IMR-90 (cell line): ENCODE measurements around the gene TIGAR. TPM values are rescaled to one million over a fixed set of nuclear protein-coding genes. Genes with fewer than 3 reads are reported as not detected.
A peak's percentile ranks its signal among the peaks of the same experiment; 100 is the strongest.

Experiments used
- ATAC-seq: fragments of 200-7000 bp; cut with Tn5 transposase; 2 replicates; pipeline ENCODE4 v1.9.1; 2020; ENCODE audit warnings: low read depth, mild to moderate bottlenecking, moderate library complexity
- BruUV-seq: library from RNA; stranded (reverse); fragments of 400-500 nt; replicated peaks from 2 replicates; lab custom pipeline; 2021; lab: Mats Ljungman, UMichigan
- CTCF ChIA-PET: fragments of 300-600 bp; formaldehyde crosslinking; extraction: SDS; loops from one replicate; lab custom pipeline; 2021; ENCODE audit warnings: antibody characterized with exemption; lab: Yijun Ruan, JAX
- POLR2A ChIA-PET: fragments of 300-600 bp; sonication (Branson Sonifier 250); formaldehyde crosslinking; loops from one replicate; lab custom pipeline; 2022; ENCODE audit warnings: antibody characterized with exemption; ENCODE audit not compliant: unreplicated experiment; lab: Charles Lee
- DNase-seq: peaks from one replicate; pipeline ENCODE4 v3.0.0; 2013
- H2AFZ ChIP-seq: replicated peaks from 2 replicates; pipeline ENCODE3; 2013; ENCODE audit warnings: low read length, mild to moderate bottlenecking; ENCODE audit not compliant: poor library complexity
- H2AK5ac ChIP-seq: 2 replicates; pipeline ENCODE4 v1.6.1; 2013; ENCODE audit warnings: low read depth, low read length, inconsistent platforms
- H2AK9ac ChIP-seq: replicated peaks from 2 replicates; pipeline ENCODE3; 2013; ENCODE audit warnings: mild to moderate bottlenecking, low read depth, low read length, moderate library complexity; ENCODE audit not compliant: poor library complexity
- H2BK120ac ChIP-seq: 2 replicates; pipeline ENCODE4 v1.6.1; 2013; ENCODE audit warnings: low read depth, low read length, inconsistent platforms
- H2BK15ac ChIP-seq: 3 replicates; pipeline ENCODE4 v1.6.1; 2013; ENCODE audit warnings: low read depth, low read length, inconsistent platforms
- H2BK20ac ChIP-seq: 2 replicates; pipeline ENCODE4 v1.6.1; 2013; ENCODE audit warnings: low read depth, mild to moderate bottlenecking, inconsistent platforms, low read length, moderate library complexity
- H2BK5ac ChIP-seq: 2 replicates; pipeline ENCODE4 v1.6.1; 2013; ENCODE audit warnings: mild to moderate bottlenecking, low read depth, low read length, inconsistent platforms; ENCODE audit not compliant: poor library complexity, severe bottlenecking
- H3K14ac ChIP-seq: replicated peaks from 2 replicates; pipeline ENCODE4 v1.6.1; 2013; ENCODE audit warnings: low read depth, low read length, inconsistent platforms
- H3K18ac ChIP-seq: 2 replicates; pipeline ENCODE4 v1.6.1; 2013; ENCODE audit warnings: low read depth, low read length, control low read depth
- H3K23ac ChIP-seq: 2 replicates; pipeline ENCODE4 v1.6.1; 2013; ENCODE audit warnings: low read depth, low read length, inconsistent platforms
- H3K27ac ChIP-seq: 2 replicates; pipeline ENCODE4 v1.5.1; 2013; ENCODE audit warnings: mild to moderate bottlenecking, control low read depth, low read length; ENCODE audit not compliant: insufficient read depth
- H3K27me3 ChIP-seq: 2 replicates; pipeline ENCODE4 v1.6.1; 2013; ENCODE audit warnings: low read length; ENCODE audit not compliant: control insufficient read depth, insufficient read depth
- H3K36me3 ChIP-seq: 2 replicates; pipeline ENCODE4 v1.6.1; 2013; ENCODE audit warnings: low read length, mixed read lengths; ENCODE audit not compliant: control insufficient read depth, insufficient read depth
- H3K4ac ChIP-seq: 2 replicates; pipeline ENCODE4 v1.6.1; 2013; ENCODE audit warnings: low read depth, low read length, inconsistent platforms
- H3K4me1 ChIP-seq: 2 replicates; pipeline ENCODE4 v1.6.1; 2013; ENCODE audit warnings: low read length, mixed read lengths; ENCODE audit not compliant: control insufficient read depth, insufficient read depth
- H3K4me2 ChIP-seq: 2 replicates; pipeline ENCODE4 v1.6.1; 2013; ENCODE audit warnings: low read depth, mild to moderate bottlenecking, control low read depth, low read length, moderate library complexity
- H3K4me3 ChIP-seq: 2 replicates; pipeline ENCODE4 v1.5.1; 2013; ENCODE audit warnings: low read depth, mild to moderate bottlenecking, control low read depth, low read length, moderate library complexity; ENCODE audit not compliant: insufficient read depth
- H3K56ac ChIP-seq: 2 replicates; pipeline ENCODE4 v1.6.1; 2013; ENCODE audit warnings: low read length, inconsistent platforms; ENCODE audit not compliant: insufficient read depth; ENCODE audit errors: extremely low read depth
- H3K79me1 ChIP-seq, 2 experiments: 2 replicates each; pipeline ENCODE4 v1.6.1; 2013; ENCODE audit warnings: low read length in 2 of 2, inconsistent platforms in 1 of 2, low read depth in 1 of 2
- H3K9ac ChIP-seq: 2 replicates; pipeline ENCODE4 v1.6.1; 2013; ENCODE audit warnings: low read depth, low read length, control low read depth
- H3K9me1 ChIP-seq: 2 replicates; pipeline ENCODE4 v1.6.1; 2013; ENCODE audit warnings: low read length, inconsistent platforms; ENCODE audit not compliant: insufficient read depth
- H3K9me3 ChIP-seq: 2 replicates; pipeline ENCODE4 v1.6.1; 2013; ENCODE audit warnings: low read length; ENCODE audit not compliant: control insufficient read depth, insufficient read depth
- H4K20me1 ChIP-seq: 2 replicates; pipeline ENCODE4 v1.6.1; 2013; ENCODE audit warnings: low read length, inconsistent platforms; ENCODE audit not compliant: insufficient read depth
- H4K5ac ChIP-seq: 2 replicates; pipeline ENCODE4 v1.6.1; 2013; ENCODE audit warnings: mild to moderate bottlenecking, low read depth, low read length, control low read depth
- H4K8ac ChIP-seq, 2 experiments: 2 replicates each; pipeline ENCODE4 v1.6.1; 2013; ENCODE audit warnings: low read depth in 2 of 2, low read length in 2 of 2, control low read depth in 1 of 2, inconsistent platforms in 1 of 2
- H4K91ac ChIP-seq: 2 replicates; pipeline ENCODE4 v1.6.1; 2013; ENCODE audit warnings: low read depth, low read length, inconsistent platforms; ENCODE audit not compliant: insufficient read depth
- FOS ChIP-seq: fragments of 150-350 bp; IDR thresholded peaks from 2 replicates; pipeline ENCODE4 v1.6.1; 2016; ENCODE audit warnings: low read depth, low read length
- MAZ ChIP-seq: IDR thresholded peaks from 2 replicates; pipeline ENCODE4 v1.6.1; 2012; ENCODE audit warnings: low read depth, mild to moderate bottlenecking, low read length, improper control_type of control experiment, moderate library complexity, borderline replicate concordance
- MXI1 ChIP-seq: IDR thresholded peaks from 2 replicates; pipeline ENCODE4 v1.6.1; 2012; ENCODE audit warnings: low read depth, mild to moderate bottlenecking, low read length, moderate library complexity, borderline replicate concordance
- RAD21 ChIP-seq: IDR thresholded peaks from 2 replicates; pipeline ENCODE4 v1.6.1; 2012; ENCODE audit warnings: low read length, improper control_type of control experiment
- RFX5 ChIP-seq: IDR thresholded peaks from 2 replicates; pipeline ENCODE4 v1.8.0; 2012; ENCODE audit warnings: low read depth, mild to moderate bottlenecking, low read length, moderate library complexity
- WGBS, 2 experiments: methylation state at CpG; one replicate each; pipeline versions ENCODE4 v1.1.5 to v1.1.7; 2013; ENCODE audit warnings: missing lambda C conversion rate in 2 of 2; ENCODE audit not compliant: insufficient read length in 1 of 2; ENCODE audit errors: extremely low coverage in 2 of 2; 5-methylcytosine and 5-hydroxymethylcytosine counted together
- dilution Hi-C: fragments of 300-500 bp; cut with HindIII; formaldehyde crosslinking; loops from one replicate; pipeline ENCODE4 v1.14.3; 2018; ENCODE audit warnings: low sequenced_read_pairs; ENCODE audit not compliant: unreplicated experiment
- in situ Hi-C: fragments of 300-500 bp; cut with MboI; formaldehyde crosslinking; loops from 3 replicates; pipeline ENCODE4 v1.14.3; 2019; ENCODE audit warnings: low sequenced_read_pairs, inconsistent platforms, mixed read lengths
- intact Hi-C: fragments of 100-400 bp; cut with micrococcal nuclease; formaldehyde crosslinking; loops from 2 replicates; pipeline ENCODE4 v1.10.0; 2022
- polyA plus RNA-seq, 3 experiments: library from polyadenylated mRNA; depleted of rRNA; stranded (reverse); fragments of >200 nt; gene quantifications; 2 replicates each; pipeline ENCODE4 v1.2.3, GENCODE V29; 2012; ENCODE audit warnings: low replicate concordance in 1 of 3
- total RNA-seq: library from RNA; depleted of rRNA; stranded (reverse); fragments of >200 nt; gene quantifications from 2 replicates; pipeline ENCODE4 v1.2.3, GENCODE V29; 2012

Gene TIGAR
- total and polyA plus RNA-seq, 2 of the 4 experiments (the other 2 are of a cell fraction), result 7.3 to 13.7 TPM

- Histone ChIP-seq H3K4me1 (peaks cover 3% of the 10 kb centered on the region; the same call in 1 of the 2 replicates), H4K20me1 (no peaks in the 10 kb centered on the region), H2BK120ac (no peak overlapping the region), H3K4me3 (peak overlapping the region; percentile 14), H3K9ac (no peak overlapping the region), H3K9me3 (peaks cover 4% of the 10 kb centered on the region), H3K14ac (no peak overlapping the region), H4K91ac (no peak overlapping the region), H3K4ac (no peak overlapping the region), H2AFZ (peak overlapping the region; percentile 52), H2BK20ac (no peak overlapping the region), H2AK5ac (no peak overlapping the region), H3K27ac (no peak overlapping the region), H2BK15ac (no peak overlapping the region), H3K4me2 (peak overlapping the region; percentile 36; the same call in 1 of the 2 replicates), H2AK9ac (no peak overlapping the region), H4K8ac (no peak overlapping the region), H4K5ac (no peak overlapping the region), H2BK5ac (no peak overlapping the region), H3K79me1 (no peaks in the 10 kb centered on the region), H3K18ac (no peak overlapping the region), H3K9me1 (no peaks in the 10 kb centered on the region), H3K36me3 (no peaks in the 10 kb centered on the region; the same call in 1 of the 2 replicates), H3K23ac (no peak overlapping the region), H3K56ac (no peak overlapping the region), H3K27me3 (peaks cover 86% of the 10 kb centered on the region)
- CTCF ChIA-PET, result interaction anchor here (0.6 to 0.9 kb wide), 2 partner anchors 164 to 170 kb away, joined by 3 to 6 read pairs; no protein-coding TSS in a partner anchor
- peak; percentile 6 for DNase-seq
- BruUV-seq, result no TSS peak
- WGBS, 2 experiments, result 4% methylated on average over 13 of the region's 43 CpGs; no CpG with 5 or more reads in 1 of the 2 experiments
- TF ChIP-seq FOS (no peak), RAD21 (no peak), MXI1 (no peak), RFX5 (peak; percentile 91), MAZ (no peak)
- dilution Hi-C loops, result no loop called here
- POLR2A ChIA-PET, result no interaction called here
- in situ Hi-C loops, result no loop called here
- peak; percentile 14; the same call in 1 of the 2 replicates for ATAC-seq
- intact Hi-C loops, result no loop called here
Measured at GRCh38 chr12:4271717-4272423, 49.1 kb upstream of the TIGAR start.
